Measurements from ENCODE around the gene PORCN.
"Not testable (repeated sequence)": the region's sequence is repeated elsewhere in the genome, so short reads cannot be mapped to it uniquely, and the experiment has no call there.

Gene PORCN

GRCh38 chrX:48514126-48514806, 5.5 kb downstream of the PORCN start:
- DNase-seq, result no peak

- DNase-seq, result no peak
Measured at GRCh38 chrX:48514868-48515460, 6.2 kb downstream of the PORCN start.

- DNase-seq, result no peak
Measured at GRCh38 chrX:48515842-48516241, 7.0 kb downstream of the PORCN start.

- no peak for DNase-seq
Measured at GRCh38 chrX:48516285-48516684, 7.5 kb downstream of the PORCN start.

- DNase-seq, result no peak
Measured at GRCh38 chrX:48516987-48517386, 8.2 kb downstream of the PORCN start.

- DNase-seq, result not testable (repeated sequence)
Measured at GRCh38 chrX:48519481-48519880, 10.7 kb downstream of the PORCN start.

GRCh38 chrX:48520455-48520854, 11.7 kb downstream of the PORCN start:
- DNase-seq, result no peak

GRCh38 chrX:48520976-48521352, 12.2 kb downstream of the PORCN start:
- DNase-seq, result no peak

- peak; percentile 96 for DNase-seq
Measured at GRCh38 chrX:48521353-48522243, 12.8 kb downstream of the PORCN start, which contains the start of gene EBP. Gene EBP (plus strand): TSS chrX:48521808. CDS start chrX:48523772, 1,964 bp downstream.

GRCh38 chrX:48522291-48522690, 13.5 kb downstream of the PORCN start:
- DNase-seq, result no peak

GRCh38 chrX:48523682-48524081, 14.9 kb downstream of the PORCN start:
- no peak for DNase-seq

- DNase-seq, result not testable (repeated sequence)
Measured at GRCh38 chrX:48525853-48526252, 17.1 kb downstream of the PORCN start.

- DNase-seq, result no peak
Measured at GRCh38 chrX:48530736-48531135, 21.9 kb downstream of the PORCN start.

GRCh38 chrX:48531358-48531959, 22.7 kb downstream of the PORCN start:
- peak; percentile 82 for DNase-seq

- no peak for DNase-seq
Measured at GRCh38 chrX:48532161-48532560, 23.4 kb downstream of the PORCN start.

- no peak for DNase-seq
Measured at GRCh38 chrX:48533165-48533564, 24.4 kb downstream of the PORCN start.

- no peak for DNase-seq
Measured at GRCh38 chrX:48538641-48539344, 30.0 kb downstream of the PORCN start.

- peak; percentile 98 for DNase-seq
Measured at GRCh38 chrX:48539345-48540027, 30.7 kb downstream of the PORCN start, which contains the start of gene TBC1D25. Gene TBC1D25 (plus strand): TSS chrX:48539714. CDS start chrX:48539798, 84 bp downstream.

GRCh38 chrX:48540028-48540375, 31.2 kb downstream of the PORCN start:
- DNase-seq, result peak; percentile 69

GRCh38 chrX:48540480-48540879, 31.7 kb downstream of the PORCN start:
- DNase-seq, result no peak

GRCh38 chrX:48541140-48541814, 32.5 kb downstream of the PORCN start:
- DNase-seq, result no peak

All from OCI-M1 (cell line).